SH-SY5Y (cell line): Measurements from ENCODE around the gene BZW1.

ENCODE experiments used
- GATA2 ChIP-seq: IDR thresholded peaks from 2 replicates; pipeline ENCODE4 v1.6.1; 2011; ENCODE audit warnings: mild to moderate bottlenecking, low read depth, low read length
- GATA3 ChIP-seq: IDR thresholded peaks from 2 replicates; pipeline ENCODE4 v1.6.1; 2011; ENCODE audit warnings: low read depth, mild to moderate bottlenecking, low read length, moderate library complexity

Gene BZW1

DNA sequence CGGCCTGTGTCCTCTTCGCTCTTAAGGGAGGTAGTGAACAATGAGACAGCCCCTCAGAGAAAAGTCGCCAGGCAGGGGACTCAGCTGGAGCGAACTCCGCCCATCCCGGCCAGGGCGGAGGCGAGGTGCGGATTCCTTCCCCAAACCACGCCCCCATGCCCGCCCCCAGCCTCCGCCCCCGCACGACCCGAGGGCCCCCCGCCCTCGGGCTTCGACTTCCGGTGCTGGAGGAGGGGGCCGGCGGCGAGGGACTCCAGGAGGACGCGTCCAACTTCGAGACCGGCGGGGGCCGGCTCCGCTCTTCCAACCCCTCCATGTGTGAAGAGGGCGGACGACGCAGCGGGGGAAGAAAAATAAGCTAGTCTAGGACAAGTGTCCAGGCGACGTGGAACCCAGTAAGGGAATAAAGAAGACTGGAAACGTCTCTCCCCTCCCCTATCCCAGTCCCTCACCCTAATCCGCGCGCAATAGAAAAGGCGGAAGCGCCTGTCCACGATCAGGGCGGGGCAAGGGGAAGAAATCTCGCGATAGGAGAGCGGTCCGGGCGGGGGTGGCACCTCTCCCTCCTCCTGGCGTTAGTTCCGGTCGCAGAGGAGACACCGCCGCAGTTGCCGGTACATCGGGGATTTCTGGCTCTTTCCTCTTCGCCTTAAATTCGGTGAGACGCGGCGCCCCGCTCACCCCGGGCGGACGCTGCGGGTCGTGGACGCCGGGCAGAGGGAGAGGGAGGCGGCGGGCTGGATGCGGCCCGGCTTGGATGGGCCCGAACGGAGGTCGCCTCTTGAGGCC is at the start of gene BZW1:
Gene BZW1 (plus strand): TSS at position 578 of the 789 bp plus-strand sequence. CDS start 1,308 bp downstream, outside the sequence.
- no peak for TF ChIP-seq GATA2
- no peak for TF ChIP-seq GATA3

DNA sequence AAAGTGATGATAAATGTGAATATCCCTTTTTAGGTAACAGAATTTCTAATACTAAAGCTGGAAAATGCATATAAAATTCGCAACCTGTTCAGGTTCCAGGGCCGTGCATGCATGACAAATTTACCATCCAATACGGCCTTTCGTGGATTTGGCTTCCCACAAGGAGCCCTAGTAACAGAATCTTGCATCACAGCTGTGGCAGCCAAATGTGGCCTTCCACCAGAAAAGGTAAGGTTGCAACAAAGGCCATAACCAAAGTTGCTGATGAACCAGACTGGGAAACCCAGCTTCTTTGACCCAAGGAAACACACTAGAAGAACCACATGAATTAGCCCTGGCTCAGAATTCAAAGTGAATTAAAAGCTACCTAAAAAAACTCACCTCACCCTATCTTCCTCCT is 49.6 kb upstream of the BZW1 start:
- TF ChIP-seq GATA2 (no peak), GATA3 (no peak)

DNA sequence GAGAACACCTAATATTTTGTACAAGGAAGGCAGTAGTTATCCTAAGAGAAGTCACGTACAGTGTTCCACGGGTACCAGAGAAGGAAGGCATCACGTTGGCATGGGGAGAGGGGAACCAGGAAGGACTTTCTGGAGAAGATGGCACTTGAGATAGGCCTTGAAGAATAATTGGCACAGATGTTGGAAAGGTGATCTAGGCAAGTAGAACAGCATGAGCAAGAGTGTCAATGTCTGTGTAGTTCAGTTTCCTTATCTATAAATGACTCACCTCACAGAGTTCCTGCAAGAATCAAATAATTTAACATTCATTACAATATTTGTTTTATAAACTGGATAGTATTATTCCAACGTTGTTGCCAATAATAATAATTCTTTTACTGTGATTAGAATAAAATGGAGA is 48.3 kb upstream of the BZW1 start:
- no peak for TF ChIP-seq GATA2
- no peak for TF ChIP-seq GATA3

DNA sequence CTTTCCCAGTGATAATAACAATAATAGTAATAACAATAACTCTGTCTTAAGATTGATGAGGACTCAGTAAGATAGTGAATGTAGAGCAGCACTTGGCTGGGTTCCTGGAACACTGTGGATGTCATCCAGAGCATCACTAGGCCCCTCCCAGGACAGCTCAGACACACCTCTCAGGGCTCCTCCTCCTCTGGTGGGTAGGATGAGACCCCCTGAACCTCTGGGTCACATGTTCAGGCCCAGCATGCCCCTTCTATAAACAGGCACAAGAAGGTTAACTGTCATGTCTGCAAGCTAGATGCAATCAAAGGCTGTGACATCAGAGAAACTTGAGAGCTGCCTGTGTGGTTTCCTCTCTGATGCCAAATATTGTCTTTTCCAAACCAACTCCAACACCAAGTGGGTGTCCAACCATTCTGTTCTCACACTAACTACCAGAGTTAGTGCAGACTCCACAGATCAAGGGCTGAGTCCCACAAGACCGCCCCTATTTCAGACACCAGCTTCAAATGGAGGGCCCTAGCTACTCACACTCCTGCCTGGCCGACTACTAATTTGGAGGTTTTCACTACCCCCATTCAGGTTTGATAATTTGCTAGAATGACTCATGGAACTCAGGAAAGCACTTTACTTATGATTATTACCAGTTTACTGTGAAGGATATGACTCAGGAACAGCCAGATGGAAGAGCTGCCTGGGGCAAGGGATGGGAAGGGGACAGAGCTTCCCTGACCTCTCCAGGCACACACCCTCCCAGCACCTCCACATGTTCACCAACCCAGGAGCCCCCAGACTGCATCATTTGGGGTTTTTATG is 46.4 kb upstream of the BZW1 start:
- TF ChIP-seq GATA3, result no peak
- no peak for TF ChIP-seq GATA2

DNA sequence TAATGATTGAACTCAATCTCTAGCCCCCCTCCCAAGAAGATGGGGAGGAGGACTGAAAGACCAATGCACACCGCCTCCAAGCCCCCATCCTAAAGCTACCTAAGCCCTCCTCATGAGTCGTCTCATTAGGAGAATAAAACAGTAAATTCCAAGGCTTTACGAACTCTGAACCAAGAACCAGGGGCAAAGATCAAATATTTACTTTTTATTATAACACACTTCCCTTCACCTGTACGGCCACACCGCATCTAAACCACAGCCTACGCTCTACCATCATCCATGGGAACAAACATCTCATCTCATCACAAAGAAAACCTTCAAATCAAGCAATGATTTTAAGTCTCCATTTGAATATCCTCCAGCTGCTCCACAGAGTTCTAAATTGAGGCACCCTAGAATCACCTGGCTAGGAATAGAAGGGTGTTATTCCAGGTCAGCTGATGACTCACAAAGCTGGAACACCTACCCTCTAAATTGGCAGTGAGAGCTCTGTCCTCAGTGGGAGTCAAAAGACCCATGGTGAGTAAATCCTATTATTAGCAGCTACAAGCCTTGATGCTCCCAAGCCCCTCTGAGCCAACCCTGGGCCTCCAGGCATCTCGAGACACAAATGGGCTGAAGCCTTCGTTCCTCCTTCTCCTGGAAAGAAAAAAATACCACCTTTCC is 45.6 kb upstream of the BZW1 start:
- no peak for TF ChIP-seq GATA3
- TF ChIP-seq GATA2, result no peak

DNA sequence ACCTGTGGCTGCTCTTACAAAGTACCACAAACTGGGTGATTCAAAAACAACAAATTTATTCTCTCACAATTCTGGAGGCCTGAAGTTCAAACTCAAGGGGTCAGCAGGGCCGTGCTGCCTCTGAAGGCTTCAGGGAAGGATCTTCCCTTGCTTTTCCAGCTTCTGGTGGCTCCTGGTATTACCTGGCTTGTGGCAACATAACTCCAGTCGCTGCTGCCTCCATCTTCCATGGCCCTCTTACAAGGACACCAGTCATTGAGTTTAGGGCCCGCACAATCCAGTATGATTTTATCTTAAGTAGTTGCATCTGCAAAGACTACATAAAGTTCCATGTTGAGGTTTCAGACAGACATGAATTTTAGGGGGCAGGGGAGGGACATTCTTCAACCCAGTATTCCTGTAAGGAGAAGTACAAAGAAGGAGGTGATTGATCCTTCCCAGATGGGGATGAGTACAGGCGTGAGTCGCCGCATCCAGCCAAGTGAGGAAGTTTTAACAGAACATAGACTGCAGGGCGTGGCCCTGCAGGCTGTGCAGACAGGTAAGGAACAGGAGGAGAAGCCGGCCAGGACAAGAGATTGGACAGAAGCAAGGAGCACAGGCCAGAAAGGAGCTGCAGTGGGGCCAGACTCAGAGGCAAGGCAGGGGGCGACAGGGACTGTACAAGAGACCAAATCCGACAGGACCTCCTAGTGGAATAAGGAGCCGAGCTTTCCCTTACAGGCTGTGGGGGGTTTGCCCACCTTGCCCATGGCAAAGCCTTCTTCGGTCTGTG is 44.4 kb upstream of the BZW1 start:
- TF ChIP-seq GATA3, result no peak

DNA sequence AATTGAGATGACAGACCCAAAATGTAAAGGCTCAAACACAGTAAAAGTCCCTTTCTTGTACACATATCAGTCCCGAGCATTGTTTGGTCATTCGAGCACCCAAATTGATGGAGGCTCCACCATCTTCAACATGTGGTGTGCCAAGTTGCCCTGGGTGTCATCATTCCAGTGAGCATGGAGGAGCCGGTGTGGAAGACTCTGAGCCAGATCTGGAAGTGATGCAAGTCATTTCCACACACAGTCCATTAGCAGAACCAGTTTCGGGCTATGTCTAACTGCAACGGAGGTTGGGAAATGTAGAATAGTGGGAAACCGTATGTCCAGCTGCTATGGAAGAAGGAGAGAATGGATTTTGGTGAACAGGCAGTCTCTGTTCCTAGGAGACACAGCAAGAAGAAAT is 40.9 kb upstream of the BZW1 start:
- TF ChIP-seq GATA2 (no peak), GATA3 (no peak)

DNA sequence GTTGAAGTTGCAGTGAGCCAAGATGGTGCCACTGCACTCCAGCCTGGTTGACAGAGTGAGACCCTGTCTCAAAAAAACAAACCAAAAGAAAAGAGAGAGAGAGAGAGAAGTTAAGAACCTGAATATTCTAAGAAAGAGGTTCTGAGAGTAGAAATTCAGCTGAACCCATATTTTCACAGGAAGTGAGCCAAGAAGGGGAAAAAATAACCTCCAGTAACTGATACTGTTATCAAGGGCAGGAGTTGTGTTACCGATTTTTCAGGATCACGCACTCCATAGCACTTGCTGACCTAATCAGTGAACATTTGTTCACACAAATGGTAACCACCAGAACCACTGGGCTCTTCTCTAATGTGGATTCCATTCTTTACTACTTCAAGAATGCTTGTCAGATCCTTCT is 39.1 kb upstream of the BZW1 start:
- TF ChIP-seq GATA3 (no peak), GATA2 (no peak)

DNA sequence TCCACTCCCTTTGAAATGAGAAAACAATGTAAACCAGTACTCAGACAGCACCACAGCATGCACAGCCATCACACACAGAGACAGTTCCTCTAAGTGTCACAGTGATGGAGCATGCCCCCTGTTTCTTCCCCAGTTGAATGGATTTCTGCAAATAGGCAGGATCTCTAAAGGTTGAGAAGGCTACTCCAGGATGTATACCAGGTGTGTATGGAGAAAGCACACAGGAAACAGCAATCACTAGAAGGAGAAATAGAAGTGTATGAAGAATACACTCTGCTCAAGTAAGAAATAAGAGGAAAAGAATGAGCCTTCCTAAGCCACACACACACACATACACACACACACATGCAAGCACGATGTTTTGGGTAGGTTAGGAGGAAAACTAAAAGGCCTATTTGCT is 38.6 kb upstream of the BZW1 start:
- TF ChIP-seq GATA2 (no peak), GATA3 (no peak)

DNA sequence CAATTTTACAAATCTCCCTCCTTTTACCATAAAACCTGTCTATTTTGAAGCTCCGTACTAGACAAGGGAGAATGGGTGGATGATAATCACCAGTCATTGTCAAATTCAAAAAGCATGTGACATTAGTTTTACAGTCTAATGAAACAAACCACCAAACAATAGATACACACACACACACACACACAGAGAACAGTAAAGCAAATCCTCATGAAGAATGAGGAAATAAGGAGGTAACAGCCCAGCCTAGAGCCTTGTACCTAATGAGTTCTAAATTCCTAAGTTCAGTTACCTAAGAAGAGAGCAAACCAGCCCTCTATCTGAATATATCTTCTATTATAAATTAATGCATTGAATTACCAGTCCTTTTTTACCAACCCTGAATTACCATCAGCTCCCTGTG is 36.8 kb upstream of the BZW1 start:
- TF ChIP-seq GATA3 (no peak), GATA2 (no peak)

DNA sequence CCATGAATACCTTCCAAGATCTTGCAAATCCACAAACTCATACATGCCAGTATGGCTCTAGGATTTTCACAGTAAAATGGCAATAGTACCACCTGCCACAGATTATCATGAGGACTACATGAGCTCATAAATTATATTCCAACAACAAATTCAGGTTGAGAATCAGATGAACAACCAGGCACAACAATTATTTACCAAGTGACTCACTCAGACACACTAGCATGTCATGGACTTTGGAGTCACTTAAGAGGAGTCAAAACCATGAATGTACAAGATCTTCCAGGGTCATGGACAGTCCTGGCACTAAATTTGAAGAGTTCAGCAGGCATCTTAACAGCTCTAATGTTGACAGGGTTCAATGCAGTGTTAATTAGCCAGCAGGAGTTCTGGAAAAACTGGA is 34.4 kb upstream of the BZW1 start:
- TF ChIP-seq GATA3 (no peak), GATA2 (no peak)

DNA sequence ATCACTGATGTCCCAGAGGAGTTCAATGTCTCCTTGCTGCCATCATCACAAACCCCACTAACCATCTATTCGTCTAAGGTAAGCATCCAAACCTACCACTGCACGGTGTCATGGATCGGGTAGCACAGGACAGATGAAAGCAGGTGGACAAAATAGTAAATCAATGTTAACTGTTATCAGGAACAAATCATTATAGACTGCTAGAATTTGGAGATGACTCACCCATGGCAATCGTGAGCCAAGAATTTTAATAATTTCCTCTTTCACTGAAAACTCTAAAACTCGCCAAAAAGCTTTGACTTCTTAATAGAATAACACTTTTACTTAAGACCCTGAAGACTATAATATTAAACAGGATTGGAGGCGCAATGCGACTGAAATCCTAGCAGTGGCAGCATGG is 33.7 kb upstream of the BZW1 start:
- no peak for TF ChIP-seq GATA3
- no peak for TF ChIP-seq GATA2

DNA sequence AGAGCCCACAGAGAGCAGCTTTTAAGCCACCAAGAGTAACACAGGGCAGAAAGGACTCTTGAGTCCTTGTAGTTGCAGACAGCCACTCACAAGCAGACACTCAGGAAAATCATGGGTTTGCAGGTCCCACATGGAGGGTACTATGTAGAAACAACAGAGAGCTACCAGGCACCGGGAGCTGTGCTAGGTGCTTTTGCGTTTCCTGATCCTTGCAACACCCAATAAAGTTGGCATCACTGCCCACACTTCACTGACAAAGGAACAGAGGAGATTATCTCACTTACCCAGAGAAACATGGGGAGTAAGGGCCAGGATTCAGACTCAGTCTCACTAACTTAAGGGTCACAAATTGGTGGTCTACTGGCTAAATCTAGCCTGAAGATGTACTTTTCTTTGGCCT is 32.5 kb upstream of the BZW1 start:
- TF ChIP-seq GATA2, result no peak
- TF ChIP-seq GATA3, result no peak

DNA sequence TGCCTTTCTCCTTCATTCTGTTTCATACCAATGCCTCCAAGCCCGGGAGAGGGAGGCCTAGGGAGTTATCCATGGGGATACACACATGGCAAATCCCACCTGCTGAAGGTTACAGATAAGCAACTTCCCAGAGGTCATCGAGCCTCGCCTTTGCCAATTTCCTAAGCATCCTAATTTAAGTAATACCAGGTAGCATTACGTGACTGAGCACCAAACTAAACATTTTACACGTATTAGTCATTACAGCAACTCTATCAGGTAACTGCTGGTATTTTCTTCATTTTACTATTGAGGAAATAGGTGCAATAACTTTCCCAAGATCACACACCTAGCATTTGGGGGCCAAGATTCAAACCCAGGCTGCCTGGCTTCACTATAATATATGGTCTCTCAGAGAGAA is 30.1 kb upstream of the BZW1 start:
- TF ChIP-seq GATA3 (no peak), GATA2 (no peak)

DNA sequence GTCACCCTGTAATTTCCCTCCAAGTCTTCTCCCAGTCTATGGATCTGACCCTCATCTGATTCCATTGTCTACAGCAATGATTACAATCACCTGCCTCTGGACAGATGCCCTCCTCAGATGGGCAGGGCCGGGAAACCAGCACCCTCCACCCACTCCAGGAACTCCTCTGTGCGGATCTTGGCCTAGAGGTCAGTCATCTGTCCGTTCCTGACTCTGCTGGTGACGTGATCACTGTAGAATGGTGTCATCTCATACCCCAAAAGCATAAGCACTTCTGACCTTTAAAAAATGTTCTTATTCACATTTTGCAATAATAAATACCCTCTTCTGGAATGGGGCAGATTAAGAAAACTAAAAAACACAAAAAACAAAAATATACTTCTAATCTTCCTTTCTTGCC is 29.5 kb upstream of the BZW1 start:
- TF ChIP-seq GATA3 (no peak), GATA2 (no peak)
